IMR-90 (cell line): ENCODE data around the gene EFCC1. TPM values are rescaled to one million over a fixed set of nuclear protein-coding genes. Genes with fewer than 3 reads are reported as not detected.

Experiments
- NFE2L2 ChIP-seq: fragments of 150-350 bp; IDR thresholded peaks from 2 replicates; pipeline ENCODE4 v1.6.1; 2016; ENCODE audit warnings: low read depth, mild to moderate bottlenecking, low read length
- USF2 ChIP-seq: fragments of 150-350 bp; IDR thresholded peaks from 2 replicates; pipeline ENCODE4 v1.6.1; 2017; ENCODE audit warnings: mild to moderate bottlenecking, antibody characterized with exemption, low read length, low read depth
- polyA plus RNA-seq, 3 experiments: library from polyadenylated mRNA; depleted of rRNA; stranded (reverse); fragments of >200 nt; gene quantifications; 2 replicates each; pipeline ENCODE4 v1.2.3, GENCODE V29; 2012; ENCODE audit warnings: low replicate concordance in 1 of 3
- total RNA-seq: library from RNA; depleted of rRNA; stranded (reverse); fragments of >200 nt; gene quantifications from 2 replicates; pipeline ENCODE4 v1.2.3, GENCODE V29; 2012

Gene EFCC1
- total and polyA plus RNA-seq, 2 of the 4 experiments (the other 2 are of a cell fraction), result not detected

GRCh38 chr3:129025691-129026435 is 24.8 kb downstream of the EFCC1 start (continued):
- TF ChIP-seq USF2 (no peak), NFE2L2 (no peak)
